ENCODE results near the gene AP3M1.

AP3M1 gene

DNA sequence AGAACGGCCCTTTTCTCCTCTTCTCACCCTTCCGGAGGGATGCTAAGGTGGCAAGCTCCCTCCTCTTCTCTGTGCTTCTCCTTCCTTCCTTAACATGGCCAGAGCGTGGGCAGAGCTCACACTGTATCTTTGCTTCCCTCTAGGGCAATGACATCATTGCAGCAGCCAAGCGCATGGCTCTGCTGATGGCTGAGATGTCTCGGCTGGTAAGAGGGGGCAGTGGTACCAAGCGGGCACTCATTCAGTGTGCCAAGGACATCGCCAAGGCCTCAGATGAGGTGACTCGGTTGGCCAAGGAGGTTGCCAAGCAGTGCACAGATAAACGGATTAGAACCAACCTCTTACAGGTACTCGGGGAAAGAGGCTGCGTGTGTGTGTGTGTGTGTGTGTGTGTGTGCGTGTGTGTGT, 36.6 kb downstream of the AP3M1 start:
- no peaks in the 10 kb centered on the region for H3K9me3 ChIP-seq
- H3K36me3 ChIP-seq, result peaks cover 67% of the 10 kb centered on the region
- H3K4me3 ChIP-seq (ENCODE audit: low read depth, low read length), result no peak overlapping the region
- TF ChIP-seq, protein P1, sequence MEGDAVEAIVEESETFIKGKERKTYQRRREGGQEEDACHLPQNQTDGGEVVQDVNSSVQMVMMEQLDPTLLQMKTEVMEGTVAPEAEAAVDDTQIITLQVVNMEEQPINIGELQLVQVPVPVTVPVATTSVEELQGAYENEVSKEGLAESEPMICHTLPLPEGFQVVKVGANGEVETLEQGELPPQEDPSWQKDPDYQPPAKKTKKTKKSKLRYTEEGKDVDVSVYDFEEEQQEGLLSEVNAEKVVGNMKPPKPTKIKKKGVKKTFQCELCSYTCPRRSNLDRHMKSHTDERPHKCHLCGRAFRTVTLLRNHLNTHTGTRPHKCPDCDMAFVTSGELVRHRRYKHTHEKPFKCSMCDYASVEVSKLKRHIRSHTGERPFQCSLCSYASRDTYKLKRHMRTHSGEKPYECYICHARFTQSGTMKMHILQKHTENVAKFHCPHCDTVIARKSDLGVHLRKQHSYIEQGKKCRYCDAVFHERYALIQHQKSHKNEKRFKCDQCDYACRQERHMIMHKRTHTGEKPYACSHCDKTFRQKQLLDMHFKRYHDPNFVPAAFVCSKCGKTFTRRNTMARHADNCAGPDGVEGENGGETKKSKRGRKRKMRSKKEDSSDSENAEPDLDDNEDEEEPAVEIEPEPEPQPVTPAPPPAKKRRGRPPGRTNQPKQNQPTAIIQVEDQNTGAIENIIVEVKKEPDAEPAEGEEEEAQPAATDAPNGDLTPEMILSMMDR (IDR thresholded peaks at IDR 0.05; ENCODE audit: low read depth, low read length), result no peak
- H3K27me3 ChIP-seq, result no peaks in the 10 kb centered on the region
- peaks cover 11% of the 10 kb centered on the region for H3K4me1 ChIP-seq
- peak; percentile 52 for DNase-seq

DNA sequence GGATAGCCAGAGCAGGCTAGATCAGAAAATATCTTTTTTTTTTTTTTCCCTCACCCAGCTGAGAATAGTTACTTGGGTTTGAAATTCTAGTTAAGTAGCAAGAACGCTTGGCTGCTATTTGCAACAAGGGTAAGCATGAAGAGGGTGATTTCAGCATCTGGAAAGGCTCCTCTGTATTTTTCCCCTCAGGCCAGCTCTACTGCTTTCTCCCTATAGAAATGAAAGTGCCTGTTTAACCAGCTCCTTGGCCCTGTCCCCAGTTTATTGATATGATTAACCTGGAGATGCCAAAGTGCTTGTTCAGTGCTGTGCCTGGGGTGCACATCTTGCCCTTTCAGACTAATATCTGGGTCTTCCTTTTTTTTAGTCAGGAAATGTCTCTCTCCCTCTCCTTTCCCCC, 37.1 kb downstream of the AP3M1 start:
- DNase-seq, result no peak
- Histone ChIP-seq H3K36me3 (peaks cover 67% of the 10 kb centered on the region), H3K4me3 (ENCODE audit: low read depth, low read length) (no peak overlapping the region), H3K4me1 (peaks cover 11% of the 10 kb centered on the region), H3K9me3 (no peaks in the 10 kb centered on the region), H3K27me3 (no peaks in the 10 kb centered on the region)
- TF ChIP-seq, protein P1 (IDR thresholded peaks at IDR 0.05; ENCODE audit: low read depth, low read length), result no peak

DNA sequence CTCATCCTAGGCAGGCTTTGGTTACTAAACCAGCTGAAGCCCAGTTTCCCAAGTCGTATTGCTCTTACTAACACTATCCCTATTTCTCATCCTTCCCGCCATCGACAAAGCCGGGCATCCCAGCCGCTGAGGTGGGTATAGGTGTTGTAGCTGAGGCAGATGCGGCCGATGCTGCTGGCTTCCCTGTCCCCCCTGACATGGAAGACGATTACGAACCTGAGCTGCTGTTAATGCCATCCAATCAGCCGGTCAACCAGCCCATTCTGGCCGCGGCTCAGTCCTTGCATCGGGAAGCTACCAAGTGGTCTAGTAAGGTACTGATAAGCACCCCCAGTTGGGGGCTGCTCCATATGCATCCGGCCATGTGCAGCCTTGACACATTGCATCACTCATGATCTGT, 38.8 kb downstream of the AP3M1 start:
- peaks cover 11% of the 10 kb centered on the region for H3K4me1 ChIP-seq
- no peaks in the 10 kb centered on the region; the same call in 1 of the 2 replicates for H3K9me3 ChIP-seq

DNA sequence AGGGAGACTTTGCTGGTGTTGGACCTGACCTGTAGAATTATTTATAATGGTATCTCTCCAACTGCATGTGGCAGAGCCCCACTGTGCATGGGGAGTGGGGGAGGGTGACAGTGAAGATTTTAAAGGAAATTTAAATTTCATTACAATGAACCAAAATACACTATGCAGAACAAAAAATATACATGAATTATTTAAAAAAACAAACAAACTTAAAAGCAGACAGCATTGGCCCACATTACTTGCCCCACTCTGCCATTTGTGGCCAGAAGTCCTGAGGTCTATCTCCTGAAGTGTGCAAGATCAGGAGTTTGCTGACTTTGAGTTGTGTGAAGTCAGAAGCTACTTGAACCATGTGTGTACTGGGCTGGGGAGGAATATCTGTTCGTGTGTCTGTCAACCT, 40.5 kb downstream of the AP3M1 start:
- Histone ChIP-seq H3K4me3 (ENCODE audit: low read depth, low read length) (no peak overlapping the region), H3K36me3 (peaks cover 69% of the 10 kb centered on the region), H3K9me3 (no peaks in the 10 kb centered on the region; the same call in 1 of the 2 replicates), H3K27me3 (no peaks in the 10 kb centered on the region), H3K4me1 (peaks cover 11% of the 10 kb centered on the region)
- TF ChIP-seq, protein P1 (IDR thresholded peaks at IDR 0.05; ENCODE audit: low read depth, low read length), result no peak
- DNase-seq, result no peak

More for the DNA sequence above, 38.8 kb downstream of the AP3M1 start:
- DNase-seq, result no peak
- H3K4me3 ChIP-seq (ENCODE audit: low read depth, low read length), result no peak overlapping the region
- TF ChIP-seq, protein P1 (IDR thresholded peaks at IDR 0.05; ENCODE audit: low read depth, low read length), result no peak
- H3K27me3 ChIP-seq, result no peaks in the 10 kb centered on the region
- peaks cover 66% of the 10 kb centered on the region for H3K36me3 ChIP-seq

DNA sequence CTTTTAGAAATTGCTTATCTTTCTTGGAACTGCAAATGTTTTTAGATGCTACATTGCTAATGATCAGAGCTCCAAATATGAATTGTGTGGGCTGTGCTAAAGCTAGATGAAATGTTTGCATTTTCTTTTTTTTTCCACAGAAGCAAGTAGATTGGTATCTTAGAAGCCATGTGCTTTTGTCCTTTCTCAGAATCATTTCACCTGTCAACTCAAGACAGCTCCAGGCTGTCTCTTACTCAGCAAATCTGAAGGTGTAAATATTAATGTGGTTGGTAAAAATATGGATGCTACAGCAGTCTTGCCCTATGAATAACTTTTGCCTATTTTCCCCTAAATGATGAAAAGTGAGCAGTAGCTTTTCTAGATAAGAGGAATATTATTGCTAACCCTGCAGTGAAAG, 41.2 kb downstream of the AP3M1 start:
- Histone ChIP-seq H3K36me3 (peaks cover 65% of the 10 kb centered on the region), H3K4me1 (peaks cover 9% of the 10 kb centered on the region), H3K9me3 (no peaks in the 10 kb centered on the region; the same call in 1 of the 2 replicates), H3K27me3 (no peaks in the 10 kb centered on the region), H3K4me3 (ENCODE audit: low read depth, low read length) (no peak overlapping the region)
- TF ChIP-seq, protein P1 (IDR thresholded peaks at IDR 0.05; ENCODE audit: low read depth, low read length), result no peak
- no peak for DNase-seq

DNA sequence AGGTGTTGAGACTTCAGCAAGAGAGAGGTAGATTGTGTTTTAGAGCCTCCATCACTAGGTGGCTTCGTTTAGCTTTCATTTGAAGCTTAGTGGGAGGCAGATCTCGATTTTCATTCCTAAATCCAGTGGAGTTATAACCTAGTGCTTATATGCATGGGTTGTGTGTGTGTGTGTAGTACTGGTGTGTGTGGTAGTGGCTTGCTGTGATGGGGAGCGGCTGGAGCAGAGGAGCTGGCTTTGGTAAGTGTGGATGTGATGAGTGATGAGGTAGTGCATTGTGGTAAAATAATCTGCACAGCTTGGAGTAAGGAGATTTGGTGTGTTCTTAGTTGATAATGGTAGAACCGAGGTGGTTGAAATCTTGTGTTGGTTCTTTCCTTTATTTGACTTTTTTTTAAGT, 43.2 kb downstream of the AP3M1 start:
- no peaks in the 10 kb centered on the region; the same call in 1 of the 2 replicates for H3K9me3 ChIP-seq
- DNase-seq, result no peak
- H3K27me3 ChIP-seq, result no peaks in the 10 kb centered on the region
- no peak overlapping the region for H3K4me3 ChIP-seq (ENCODE audit: low read depth, low read length)
- TF ChIP-seq, protein P1 (IDR thresholded peaks at IDR 0.05; ENCODE audit: low read depth, low read length), result no peak
- H3K4me1 ChIP-seq, result no peaks in the 10 kb centered on the region
- peaks cover 49% of the 10 kb centered on the region for H3K36me3 ChIP-seq
